OCI-LY3 (cell line): ENCODE data around the gene BCKDHB.

Source experiments
- H2AFZ ChIP-seq: fragments of 200-600, 300-600 bp; shearing (Covaris generic); 2 replicates; pipeline ENCODE4 v1.6.0; 2014; ENCODE audit warnings: antibody characterized with exemption, low read depth, low read length
- H3K27ac ChIP-seq: fragments of 200-600, 300-600 bp; sonication (generic); 2 replicates; pipeline ENCODE4 v1.5.1; 2014; ENCODE audit warnings: mild to moderate bottlenecking, low read length, moderate library complexity, mixed read lengths
- H3K27me3 ChIP-seq: fragments of 200-600, 300-600 bp; sonication (generic); 2 replicates; pipeline ENCODE4 v1.6.1; 2014; ENCODE audit warnings: low read depth, low read length, mixed read lengths
- H3K36me3 ChIP-seq: fragments of 200-600, 300-600 bp; sonication (generic); replicated peaks from 2 replicates; pipeline ENCODE3; 2014; ENCODE audit warnings: low read depth, low read length, mixed read lengths
- H3K4me1 ChIP-seq: fragments of 300-600, 200-600 bp; sonication (generic); 2 replicates; pipeline ENCODE4 v1.6.1; 2014; ENCODE audit warnings: low read length, mixed read lengths
- H3K4me2 ChIP-seq: fragments of 200-600, 300-600 bp; sonication (generic); 2 replicates; pipeline ENCODE4 v1.6.1; 2014; ENCODE audit warnings: low read length, mixed read lengths
- H3K4me3 ChIP-seq: fragments of 300-600, 200-600 bp; sonication (generic); 2 replicates; pipeline ENCODE4 v1.5.1; 2014; ENCODE audit warnings: antibody characterized with exemption, mild to moderate bottlenecking, low read length, moderate library complexity
- H3K79me2 ChIP-seq: fragments of 300-600, 200-600 bp; shearing (Covaris generic); 2 replicates; pipeline ENCODE4 v1.6.1; 2014; ENCODE audit warnings: mild to moderate bottlenecking, low read length, mixed read lengths
- H3K9ac ChIP-seq: fragments of 300-600, 200-600 bp; shearing (Covaris generic); 2 replicates; pipeline ENCODE4 v1.6.0; 2014; ENCODE audit warnings: mild to moderate bottlenecking, low read length, moderate library complexity
- H3K9me3 ChIP-seq: fragments of 200-600, 300-600 bp; shearing (Covaris generic); 2 replicates; pipeline ENCODE4 v1.6.1; 2014; ENCODE audit warnings: low read length, mixed read lengths; ENCODE audit not compliant: insufficient read depth
- H4K20me1 ChIP-seq: fragments of 200-600, 300-600 bp; sonication (generic); 2 replicates; pipeline ENCODE4 v1.6.1; 2016; ENCODE audit warnings: low read length, mixed read lengths; ENCODE audit not compliant: insufficient read depth
- CTCF ChIP-seq: fragments of 200-600, 300-600 bp; sonication (generic); IDR thresholded peaks from 2 replicates; pipeline ENCODE4 v1.5.1; 2014; ENCODE audit warnings: antibody characterized with exemption, low read length, low read depth
- EZH2phosphoT487 ChIP-seq: fragments of 200-600 bp; shearing (Covaris generic); IDR thresholded peaks from 2 replicates; pipeline ENCODE4 v1.6.1; 2018; ENCODE audit warnings: antibody characterized with exemption, mixed run types, low read depth

The BCKDHB gene

GRCh38 chr6:80331974-80332373 is 225.5 kb downstream of the BCKDHB start:
- Histone ChIP-seq H3K4me1 (peaks cover 13% of the 10 kb centered on the region), H3K27ac (no peak overlapping the region)
- TF ChIP-seq CTCF: no peak
- TF ChIP-seq EZH2phosphoT487: no peak

GRCh38 chr6:80333342-80333741 is 226.9 kb downstream of the BCKDHB start:
- H3K36me3 ChIP-seq: no peaks in the 10 kb centered on the region
- no peak overlapping the region for H3K27ac ChIP-seq
- no peak overlapping the region for H3K4me3 ChIP-seq
- H3K4me2 ChIP-seq: no peak overlapping the region
- peaks cover 23% of the 10 kb centered on the region for H3K4me1 ChIP-seq
- no peaks in the 10 kb centered on the region for H3K79me2 ChIP-seq
- H3K27me3 ChIP-seq: no peaks in the 10 kb centered on the region
- TF ChIP-seq EZH2phosphoT487: no peak
- TF ChIP-seq CTCF: no peak
- H3K9me3 ChIP-seq: no peaks in the 10 kb centered on the region
- H4K20me1 ChIP-seq: no peaks in the 10 kb centered on the region
- no peak overlapping the region for H2AFZ ChIP-seq
- H3K9ac ChIP-seq: no peak overlapping the region

More at GRCh38 chr6:80331974-80332373, 225.5 kb downstream of the BCKDHB start:
- Histone ChIP-seq H2AFZ (no peak overlapping the region), H3K4me2 (no peak overlapping the region), H3K36me3 (no peaks in the 10 kb centered on the region), H3K9me3 (no peaks in the 10 kb centered on the region), H3K9ac (no peak overlapping the region), H4K20me1 (no peaks in the 10 kb centered on the region), H3K4me3 (no peak overlapping the region), H3K79me2 (no peaks in the 10 kb centered on the region), H3K27me3 (no peaks in the 10 kb centered on the region)

GRCh38 chr6:80335121-80335531 is 228.7 kb downstream of the BCKDHB start:
- Histone ChIP-seq H4K20me1 (no peaks in the 10 kb centered on the region), H2AFZ (no peak overlapping the region), H3K36me3 (no peaks in the 10 kb centered on the region), H3K9ac (no peak overlapping the region), H3K4me1 (peaks cover 26% of the 10 kb centered on the region), H3K4me2 (no peak overlapping the region), H3K27ac (no peak overlapping the region), H3K27me3 (no peaks in the 10 kb centered on the region), H3K9me3 (no peaks in the 10 kb centered on the region), H3K4me3 (no peak overlapping the region), H3K79me2 (no peaks in the 10 kb centered on the region)
- TF ChIP-seq CTCF: no peak
- no peak for TF ChIP-seq EZH2phosphoT487

GRCh38 chr6:80336911-80337310 is 230.4 kb downstream of the BCKDHB start:
- Histone ChIP-seq H3K27me3 (no peaks in the 10 kb centered on the region), H3K79me2 (no peaks in the 10 kb centered on the region), H3K9ac (no peak overlapping the region), H3K36me3 (no peaks in the 10 kb centered on the region), H4K20me1 (no peaks in the 10 kb centered on the region), H3K9me3 (no peaks in the 10 kb centered on the region), H3K4me1 (peaks cover 26% of the 10 kb centered on the region), H3K4me3 (no peak overlapping the region), H2AFZ (no peak overlapping the region), H3K27ac (no peak overlapping the region), H3K4me2 (no peak overlapping the region)
- TF ChIP-seq EZH2phosphoT487: no peak
- no peak for TF ChIP-seq CTCF
